Glutamatergic neuron (in vitro differentiated cells): Measurements from ENCODE around the gene VPS9D1. TPM values are rescaled to one million over a fixed set of nuclear protein-coding genes. Genes with fewer than 3 reads are reported as not detected.
"Not testable (repeated sequence)": the region's sequence is repeated elsewhere in the genome, so short reads cannot be mapped to it uniquely, and the experiment has no call there.

Source experiments
- DNase-seq: peaks from one replicate; pipeline ENCODE4 v3.0.0; 2022
- H3K27ac Mint-ChIP-seq: one replicate; pipeline ENCODE4 v1.8.0; 2020; ENCODE audit warnings: mild to moderate bottlenecking, mixed read lengths, inconsistent platforms; ENCODE audit not compliant: unreplicated experiment
- H3K27me3 Mint-ChIP-seq: one replicate; pipeline ENCODE4 v1.8.0; 2020; ENCODE audit warnings: mild to moderate bottlenecking, moderate library complexity, mixed read lengths, inconsistent platforms; ENCODE audit not compliant: unreplicated experiment
- H3K36me3 Mint-ChIP-seq: one replicate; pipeline ENCODE4 v1.8.0; 2020; ENCODE audit warnings: mild to moderate bottlenecking, mixed read lengths, inconsistent platforms; ENCODE audit not compliant: unreplicated experiment
- H3K4me1 Mint-ChIP-seq: one replicate; pipeline ENCODE4 v1.8.0; 2020; ENCODE audit warnings: mild to moderate bottlenecking, low read depth, mixed read lengths, inconsistent platforms; ENCODE audit not compliant: unreplicated experiment
- H3K4me3 Mint-ChIP-seq: one replicate; pipeline ENCODE4 v1.8.0; 2020; ENCODE audit warnings: mild to moderate bottlenecking, mixed read lengths, inconsistent platforms; ENCODE audit not compliant: unreplicated experiment
- H3K9me3 Mint-ChIP-seq: one replicate; pipeline ENCODE4 v1.8.0; 2020; ENCODE audit warnings: mild to moderate bottlenecking, moderate library complexity, mixed read lengths, inconsistent platforms; ENCODE audit not compliant: unreplicated experiment
- CTCF ChIP-seq: fragments of 200-600 bp; sonication (generic); IDR thresholded peaks from one replicate; pipeline ENCODE4 v1.5.0; 2021; ENCODE audit not compliant: partially characterized antibody, unreplicated experiment
- total RNA-seq: library from RNA; stranded (reverse); fragmentation: NEBNext Ultra II Directional; extraction: Animal tissue kit (Norgen Biotek cat#: 25700); gene quantifications from one replicate; pipeline ENCODE4 v1.2.1, GENCODE V29; 2021; ENCODE audit not compliant: unreplicated experiment

The VPS9D1 gene
- total RNA-seq, 1 donor from 2014 or later = 19.5 TPM

GRCh38 chr16:89686520-89687091, 34.1 kb downstream of the VPS9D1 start, which contains the start of gene CDK10:
Gene CDK10 (plus strand): TSS chr16:89686689. CDS start chr16:89686711, 22 bp downstream.
- TF ChIP-seq CTCF = no peak
- Mint-ChIP-seq H3K4me3 (peak within 1 kb of the TSS; percentile 89), H3K9me3 (peaks cover 9% of the 10 kb centered on the region), H3K27ac (peak within 1 kb of the TSS; percentile 55), H3K4me1 (peaks cover 5% of the 10 kb centered on the region), H3K27me3 (peaks cover 8% of the 10 kb centered on the region), H3K36me3 (peaks cover 11% of the 10 kb centered on the region)
- peak; percentile 95 for DNase-seq

- no peak for DNase-seq
- Mint-ChIP-seq H3K4me3 (peak overlapping the region; percentile 52), H3K27me3 (peaks cover 8% of the 10 kb centered on the region), H3K27ac (no peak overlapping the region), H3K4me1 (peaks cover 5% of the 10 kb centered on the region), H3K36me3 (peaks cover 11% of the 10 kb centered on the region), H3K9me3 (peaks cover 9% of the 10 kb centered on the region)
- TF ChIP-seq CTCF = no peak
These were observed 34.8 kb downstream of the VPS9D1 start for GRCh38 chr16:89685916-89686315.

GRCh38 chr16:89678258-89678657, 42.4 kb downstream of the VPS9D1 start:
- Mint-ChIP-seq H3K27ac (no peak overlapping the region), H3K36me3 (peaks cover 10% of the 10 kb centered on the region), H3K4me1 (no peaks in the 10 kb centered on the region), H3K4me3 (no peak overlapping the region), H3K27me3 (no peaks in the 10 kb centered on the region), H3K9me3 (peaks cover 4% of the 10 kb centered on the region)
- no peak for TF ChIP-seq CTCF
- no peak for DNase-seq

GRCh38 chr16:89672177-89672941, 48.3 kb downstream of the VPS9D1 start:
- H3K9me3 Mint-ChIP-seq = peaks cover 4% of the 10 kb centered on the region
- no peaks in the 10 kb centered on the region for H3K4me1 Mint-ChIP-seq
- peaks cover 14% of the 10 kb centered on the region for H3K36me3 Mint-ChIP-seq
- H3K27me3 Mint-ChIP-seq = no peaks in the 10 kb centered on the region
- no peak overlapping the region for H3K27ac Mint-ChIP-seq
- no peak overlapping the region for H3K4me3 Mint-ChIP-seq
- TF ChIP-seq CTCF = no peak
- no peak for DNase-seq

GRCh38 chr16:89671565-89671964, 49.1 kb downstream of the VPS9D1 start:
- not testable (repeated sequence) for H3K4me1 Mint-ChIP-seq, H3K4me3 Mint-ChIP-seq, H3K9me3 Mint-ChIP-seq, H3K27ac Mint-ChIP-seq, H3K27me3 Mint-ChIP-seq, DNase-seq
- H3K36me3 Mint-ChIP-seq = peaks cover 16% of the 10 kb centered on the region
